HG02943 (cell line): Measurements from ENCODE around the gene LRRC3.
"Not testable (repeated sequence)": the region's sequence is repeated elsewhere in the genome, so short reads cannot be mapped to it uniquely, and the experiment has no call there.

Experiments
- ATAC-seq: cut with Tn5 transposase; IDR thresholded peaks from one replicate; pipeline ENCODE4 v1.9.1; 2021; ENCODE audit warnings: mild to moderate bottlenecking, low read depth, moderate library complexity; ENCODE audit not compliant: unreplicated experiment

LRRC3 gene

DNA sequence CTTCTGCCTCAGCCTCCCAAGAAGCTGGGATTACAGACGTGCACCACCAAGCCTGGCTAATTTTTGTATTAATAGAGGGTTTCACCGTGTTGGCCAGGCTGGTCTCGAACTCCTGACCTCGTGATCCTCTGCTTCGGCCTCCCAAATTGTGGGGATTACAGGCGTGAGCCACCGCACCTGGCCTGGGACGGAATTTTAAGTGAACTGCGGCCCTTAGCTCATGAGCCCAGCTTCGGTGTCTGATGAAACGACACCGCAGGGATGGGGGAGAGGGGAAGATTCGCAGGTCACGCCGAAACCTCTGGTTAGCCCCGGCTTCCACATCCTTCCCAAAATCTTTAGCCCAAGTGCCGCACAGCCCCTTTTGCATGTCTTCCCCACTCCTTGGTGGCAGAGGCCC lies 39.1 kb downstream of the LRRC3 start:
- ATAC-seq, result no peak

DNA sequence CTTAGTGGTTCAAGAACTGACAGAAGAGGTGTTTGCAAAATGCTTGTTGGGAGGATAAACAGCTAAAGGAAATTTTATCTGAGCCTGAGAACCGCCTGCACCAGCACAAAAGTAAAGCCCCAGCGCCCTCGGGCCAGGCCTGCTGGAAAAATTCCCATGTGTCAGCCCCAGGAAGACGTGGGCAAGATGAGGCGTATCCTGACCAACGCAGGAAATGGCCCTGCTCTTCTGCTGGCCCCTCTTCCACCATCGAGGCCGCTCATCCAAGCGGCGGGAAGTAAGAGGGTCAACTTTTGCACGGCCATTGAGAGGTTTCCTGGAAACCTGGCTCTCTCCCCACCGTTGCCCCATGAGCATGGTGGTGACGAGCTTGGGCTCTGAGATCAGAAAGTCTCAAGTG lies 39.6 kb downstream of the LRRC3 start:
- ATAC-seq, result no peak

DNA sequence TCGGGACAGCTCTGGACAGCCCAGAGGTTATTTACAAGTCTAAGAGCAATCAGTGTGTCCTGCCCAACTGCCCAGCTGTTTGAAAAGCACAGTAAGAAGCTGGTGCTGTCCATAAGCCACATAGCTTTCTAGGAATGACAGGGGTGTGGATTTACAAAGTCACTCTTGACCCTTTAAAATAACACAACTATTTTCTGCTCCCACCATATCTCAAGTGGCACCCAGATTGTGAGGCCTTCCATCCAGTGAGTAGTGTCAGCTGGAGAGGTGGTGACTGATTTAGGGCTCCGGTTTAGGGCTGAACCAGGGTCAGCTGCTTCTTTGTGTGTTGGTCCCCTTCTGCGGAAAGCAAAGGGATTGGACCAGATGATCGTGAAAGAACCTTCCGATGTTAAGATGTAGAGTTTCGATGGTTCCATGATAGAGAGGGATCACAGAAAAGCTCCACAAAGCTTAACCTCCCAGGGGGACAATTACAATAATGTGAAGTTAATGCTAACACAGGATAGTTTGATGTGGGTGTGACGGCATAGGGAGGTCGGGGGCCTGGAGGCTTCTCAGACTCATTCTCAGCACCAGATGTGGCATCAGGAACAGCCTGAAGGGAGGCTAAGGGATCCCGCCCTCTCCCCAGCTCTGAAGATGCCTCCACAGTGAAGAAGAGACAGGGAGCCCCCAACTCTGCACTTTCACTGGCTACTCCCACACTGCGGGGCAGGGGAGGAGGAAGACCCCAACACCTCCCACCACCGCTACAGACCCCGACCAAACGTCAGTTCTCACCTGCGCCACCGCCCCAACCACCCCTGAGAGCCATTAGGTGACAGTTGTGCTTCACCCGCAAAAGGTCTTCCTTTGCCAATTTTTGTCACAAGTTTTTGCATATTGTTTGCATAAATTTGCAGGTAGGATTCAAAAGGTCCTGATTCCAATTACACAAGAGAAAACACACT lies 40.6 kb downstream of the LRRC3 start:
- ATAC-seq, result no peak

DNA sequence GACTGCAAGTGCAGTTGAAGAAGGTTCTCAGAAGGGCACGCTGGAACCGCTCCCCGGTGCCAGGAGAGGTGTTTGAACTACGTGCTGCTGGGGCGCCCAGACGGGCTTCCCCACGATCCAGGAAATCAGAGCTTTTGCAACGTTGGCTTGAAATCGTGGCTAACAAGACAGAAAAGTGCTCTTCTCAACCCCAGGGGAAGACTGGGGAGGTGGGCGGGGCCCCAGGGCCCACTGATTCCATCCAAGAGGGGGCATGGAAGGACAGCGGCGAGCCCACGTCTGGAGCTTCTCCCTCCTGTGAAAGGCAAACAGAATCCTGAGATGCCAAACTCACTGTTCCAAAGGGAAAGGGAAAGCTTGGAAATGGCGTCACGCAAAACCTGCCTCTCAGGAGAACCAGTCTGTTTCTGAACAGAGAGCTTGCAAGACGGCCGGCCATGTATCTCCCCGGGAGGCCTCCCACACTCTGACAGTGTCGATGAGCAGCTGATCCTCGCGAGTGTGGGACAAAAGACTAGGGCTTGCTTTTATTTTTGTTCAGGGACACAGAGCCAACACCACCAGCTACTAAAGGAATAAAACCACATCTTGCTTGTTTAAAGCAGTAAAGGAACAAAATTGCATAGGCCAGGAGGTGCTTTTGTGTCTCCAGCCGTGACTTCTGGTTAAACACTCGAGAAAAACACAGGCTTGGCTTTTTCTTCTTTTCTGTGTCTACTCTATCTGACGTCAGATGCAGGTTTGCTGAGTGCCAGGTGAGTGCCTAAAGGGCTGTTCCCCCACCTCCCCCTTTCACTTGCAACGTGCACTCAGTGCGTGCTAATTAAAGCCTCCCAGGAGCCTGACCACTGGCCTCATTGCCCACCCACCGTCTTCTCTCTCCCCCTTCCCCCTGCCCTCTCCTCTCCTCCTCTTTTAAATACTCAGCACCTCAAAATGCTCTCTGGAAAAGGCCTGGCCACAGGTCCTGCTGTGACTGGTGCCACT lies 41.5 kb downstream of the LRRC3 start:
- no peak for ATAC-seq

DNA sequence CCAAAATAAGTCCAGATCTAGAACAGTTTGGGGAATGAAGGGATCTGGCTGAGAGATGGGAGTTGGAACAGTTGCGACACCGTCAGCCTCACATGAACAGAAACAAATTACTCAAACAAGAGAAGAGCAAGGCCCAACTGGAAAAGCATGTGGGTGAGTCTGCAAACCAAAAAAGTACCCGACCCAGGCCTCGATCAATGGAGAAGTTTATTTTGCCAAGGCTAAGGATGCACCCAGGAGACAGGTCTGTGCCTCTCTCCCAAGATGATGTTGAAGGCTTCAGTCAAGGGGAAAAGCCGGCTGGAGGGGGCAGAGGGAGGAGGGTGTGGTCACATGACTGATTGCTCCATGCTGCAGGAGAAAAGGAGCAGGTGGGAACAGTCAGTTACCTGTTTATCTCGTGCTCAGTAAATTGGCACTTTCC lies 42.4 kb downstream of the LRRC3 start:
- ATAC-seq, result no peak

DNA sequence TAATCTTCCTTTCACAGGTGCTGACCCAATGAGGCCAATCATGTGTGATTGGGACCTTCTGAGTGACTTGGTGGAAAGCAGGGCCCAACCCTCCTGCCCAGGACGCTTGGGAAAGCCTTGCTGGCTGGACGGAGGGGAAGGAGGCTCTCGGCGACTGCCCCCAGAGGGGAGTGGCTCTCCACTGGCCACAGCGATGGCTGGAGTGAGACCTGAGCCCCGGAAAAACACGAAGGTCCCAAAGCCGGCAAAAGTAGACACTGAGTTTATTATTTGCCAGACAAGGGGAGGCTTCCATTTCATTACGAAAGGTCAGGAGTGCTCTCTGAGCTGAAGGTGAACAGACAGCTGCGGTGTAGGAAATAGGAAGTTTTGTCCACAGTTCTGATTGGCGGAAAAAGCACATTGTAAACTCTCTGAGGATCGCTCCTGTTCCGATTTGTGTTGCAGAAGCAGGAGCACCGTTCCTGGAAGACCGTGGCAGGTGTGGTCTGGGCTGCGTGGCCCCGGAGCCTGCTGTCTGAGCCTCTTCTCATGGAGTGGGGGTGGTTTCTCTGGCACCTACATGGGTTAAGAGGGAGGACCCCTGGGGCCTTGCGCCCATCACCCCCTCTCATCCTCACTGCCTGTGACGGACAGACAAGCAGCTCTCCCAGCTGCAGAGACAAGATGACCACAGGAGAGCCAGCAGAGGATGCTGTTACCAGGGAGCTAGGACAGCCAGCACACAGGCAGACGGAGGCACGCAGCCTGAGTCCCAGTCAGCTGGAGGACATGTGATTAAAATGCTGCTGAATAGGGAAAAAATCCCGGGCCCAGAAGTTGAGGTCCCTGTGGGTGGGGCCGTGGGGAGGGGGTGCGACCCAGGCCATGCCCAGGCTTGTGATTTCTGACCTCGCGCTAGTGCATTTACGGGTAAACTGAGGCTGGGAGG lies 43.2 kb downstream of the LRRC3 start:
- no peak for ATAC-seq

DNA sequence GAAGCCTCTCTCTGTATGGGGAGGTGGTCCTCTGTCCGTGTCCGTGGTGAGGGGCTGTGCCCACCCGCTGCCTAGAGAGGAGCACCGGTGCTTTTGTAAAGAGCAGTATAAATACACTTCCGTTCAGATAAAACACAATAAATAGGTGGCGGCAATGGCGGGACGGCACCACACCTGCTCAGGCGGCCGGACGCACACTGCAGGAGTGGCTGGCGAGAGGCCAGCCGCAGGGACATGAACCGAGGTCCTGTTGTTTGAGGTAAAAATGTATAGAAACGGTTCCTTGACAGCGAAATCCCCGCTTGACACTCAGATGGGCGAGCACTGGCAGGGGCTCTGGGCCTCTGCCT lies 43.9 kb downstream of the LRRC3 start:
- no peak for ATAC-seq

DNA sequence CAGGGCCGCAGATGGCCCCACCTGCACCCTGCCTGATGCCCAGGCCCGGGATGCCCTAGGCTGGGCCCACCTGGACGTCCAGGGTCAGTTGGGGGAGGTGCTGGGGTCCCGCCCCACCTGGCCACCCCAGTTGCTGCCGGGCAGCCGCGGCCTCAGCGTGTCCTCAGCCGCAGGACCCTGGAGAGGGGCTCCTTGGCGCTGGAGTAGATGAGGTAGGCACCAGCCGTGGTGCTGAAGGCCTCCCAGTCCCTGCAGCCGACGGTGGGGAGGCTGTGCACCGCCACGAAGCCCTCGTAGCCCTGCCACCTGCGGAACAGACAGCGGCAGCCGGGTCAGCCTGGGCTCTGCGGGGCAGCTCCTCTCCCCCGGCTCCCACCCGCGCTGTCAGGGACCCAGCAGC lies 44.3 kb downstream of the LRRC3 start:
- no peak for ATAC-seq

DNA sequence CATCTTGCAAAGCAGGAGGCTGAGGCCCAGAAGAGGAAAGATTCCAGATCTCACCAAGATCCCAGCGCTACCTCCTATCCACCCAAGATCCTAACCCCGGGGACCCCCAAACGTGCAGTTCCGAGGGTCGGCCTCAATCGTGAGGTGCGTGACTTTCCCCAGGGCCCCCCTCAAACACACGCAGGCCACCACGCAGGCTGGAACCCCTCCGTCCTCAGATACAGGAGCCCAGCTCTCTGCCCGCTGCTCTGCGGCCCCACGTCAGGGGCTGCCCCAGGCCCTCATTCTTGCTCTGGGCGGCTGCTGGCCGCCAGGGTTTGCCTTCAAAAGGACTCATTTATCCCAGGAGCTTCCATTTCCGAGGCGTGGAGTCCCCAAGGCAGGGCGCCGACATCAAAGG lies 44.8 kb downstream of the LRRC3 start:
- no peak for ATAC-seq

DNA sequence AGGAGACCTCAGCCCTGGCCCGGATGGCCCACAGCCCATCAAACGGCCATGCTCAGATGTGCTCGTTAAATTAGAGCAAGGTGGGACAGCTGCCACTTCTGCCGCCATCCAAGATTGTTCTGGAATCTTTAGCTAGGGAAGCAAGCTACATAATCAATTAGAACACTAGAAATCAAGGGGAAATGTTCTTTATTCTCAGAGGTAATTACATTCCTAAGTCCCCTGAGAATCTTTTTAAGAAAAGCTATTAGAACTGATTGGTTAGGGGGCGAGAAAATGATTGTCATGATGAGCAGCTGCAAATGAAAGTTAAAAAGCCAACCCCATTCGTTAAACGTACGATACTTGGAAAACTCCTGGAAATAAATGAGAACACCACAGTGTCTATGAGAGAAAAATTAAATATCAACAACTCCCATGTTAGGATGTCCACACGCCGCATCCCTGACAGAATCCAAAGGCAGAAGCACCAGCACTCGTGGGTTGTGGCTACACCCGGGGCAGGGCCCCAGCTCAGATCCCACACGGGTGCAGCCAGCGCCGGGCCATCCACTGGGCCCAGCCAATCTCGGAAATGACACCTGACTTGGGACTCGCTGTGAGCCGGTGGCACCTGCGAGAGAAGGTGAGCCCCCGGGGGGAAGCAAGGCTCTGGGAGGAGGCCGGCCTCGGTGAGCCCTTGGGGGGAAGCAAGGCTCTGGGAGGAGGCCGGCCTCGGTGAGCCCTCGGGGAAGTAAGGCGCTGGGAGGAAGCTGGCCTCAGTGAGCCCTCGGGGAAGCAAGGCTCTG lies 47.1 kb downstream of the LRRC3 start:
- no peak for ATAC-seq

DNA sequence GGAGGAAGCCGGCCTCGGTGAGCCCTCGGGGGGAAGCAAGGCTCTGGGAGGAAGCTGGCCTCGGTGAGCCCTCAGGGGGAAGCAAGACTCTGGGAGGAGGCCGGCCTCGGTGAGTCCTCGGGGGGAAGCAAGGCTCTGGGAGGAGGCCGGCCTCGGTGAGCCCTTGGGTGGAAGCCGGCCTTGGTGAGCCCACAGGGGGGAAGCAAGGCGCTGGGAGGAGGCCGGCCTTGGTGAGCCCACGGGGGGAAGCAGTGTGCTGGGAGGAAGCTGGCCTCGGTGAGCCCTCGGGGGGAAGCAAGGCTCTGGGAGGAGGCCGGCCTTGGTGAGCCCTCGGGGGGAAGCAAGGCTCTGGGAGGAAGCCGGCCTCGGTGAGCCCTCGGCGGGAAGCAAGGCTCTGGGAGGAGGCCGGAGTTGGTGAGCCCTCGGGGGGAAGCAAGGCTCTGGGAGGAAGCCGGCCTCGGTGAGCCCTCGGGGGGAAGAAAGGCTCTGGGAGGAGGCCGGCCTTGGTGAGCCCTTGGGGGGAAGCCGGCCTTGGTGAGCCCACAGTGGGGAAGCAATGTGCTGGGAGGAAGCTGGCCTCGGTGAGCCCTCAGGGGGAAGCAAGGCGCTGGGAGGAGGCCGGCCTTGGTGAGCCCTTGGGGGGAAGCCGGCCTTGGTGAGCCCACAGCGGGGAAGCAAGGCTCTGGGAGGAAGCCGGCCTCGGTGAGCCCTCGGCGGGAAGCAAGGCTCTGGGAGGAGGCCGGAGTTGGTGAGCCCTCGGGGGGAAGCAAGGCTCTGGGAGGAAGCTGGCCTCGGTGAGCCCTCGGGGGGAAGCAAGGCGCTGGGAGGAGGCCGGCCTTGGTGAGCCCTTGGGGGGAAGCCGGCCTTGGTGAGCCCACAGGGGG lies 47.9 kb downstream of the LRRC3 start:
- ATAC-seq, result not testable (repeated sequence)

DNA sequence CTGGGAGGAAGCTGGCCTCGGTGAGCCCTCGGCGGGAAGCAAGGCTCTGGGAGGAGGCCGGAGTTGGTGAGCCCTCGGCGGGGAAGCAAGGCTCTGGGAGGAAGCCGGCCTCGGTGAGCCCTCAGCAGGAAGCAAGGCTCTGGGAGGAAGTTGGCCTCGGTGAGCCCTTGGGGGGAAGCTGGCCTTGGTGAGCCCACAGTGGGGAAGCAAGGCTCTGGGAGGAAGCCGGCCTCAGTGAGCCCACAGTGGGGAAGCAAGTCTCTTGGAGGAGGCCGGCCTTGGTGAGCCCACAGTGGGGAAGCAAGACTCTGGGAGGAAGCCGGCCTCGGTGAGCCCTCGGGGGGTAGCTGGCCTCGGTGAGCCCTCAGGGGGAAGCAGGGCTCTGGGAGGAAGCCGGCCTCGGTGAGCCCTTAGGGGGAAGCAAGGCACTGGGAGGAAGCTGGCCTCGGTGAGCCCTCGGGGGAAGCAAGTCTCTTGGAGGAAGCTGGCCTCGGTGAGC lies 48.6 kb downstream of the LRRC3 start:
- no peak for ATAC-seq

DNA sequence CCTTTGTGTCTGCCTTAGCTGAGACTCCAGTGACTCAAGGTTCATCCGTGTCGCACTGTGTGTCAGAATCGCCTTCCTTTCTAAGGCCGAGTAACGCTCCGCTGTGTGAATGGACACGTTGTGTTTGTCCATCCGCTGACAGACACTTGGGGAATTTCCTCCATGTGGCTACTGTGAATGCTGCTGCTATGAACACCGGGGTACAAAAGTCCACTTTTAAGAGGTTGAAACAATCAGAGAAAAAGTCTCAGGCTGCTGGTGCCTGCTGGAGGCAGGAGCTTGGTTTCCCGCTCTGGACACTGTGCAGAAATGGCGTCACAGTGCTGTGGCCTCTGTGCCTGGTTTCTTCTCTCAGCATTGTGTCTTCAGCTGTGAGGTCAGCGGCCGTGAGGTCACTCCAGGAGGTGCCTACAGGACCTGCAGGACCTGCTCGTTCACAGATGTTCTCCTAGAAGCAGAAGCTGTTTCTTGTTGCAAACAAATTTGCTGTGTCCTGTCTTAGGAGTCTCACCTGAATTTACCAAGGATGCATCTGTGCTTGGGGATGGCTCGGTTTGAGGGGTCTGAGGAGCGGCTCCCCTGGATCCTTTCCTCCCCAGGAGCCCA lies 50.5 kb downstream of the LRRC3 start:
- ATAC-seq, result no peak

DNA sequence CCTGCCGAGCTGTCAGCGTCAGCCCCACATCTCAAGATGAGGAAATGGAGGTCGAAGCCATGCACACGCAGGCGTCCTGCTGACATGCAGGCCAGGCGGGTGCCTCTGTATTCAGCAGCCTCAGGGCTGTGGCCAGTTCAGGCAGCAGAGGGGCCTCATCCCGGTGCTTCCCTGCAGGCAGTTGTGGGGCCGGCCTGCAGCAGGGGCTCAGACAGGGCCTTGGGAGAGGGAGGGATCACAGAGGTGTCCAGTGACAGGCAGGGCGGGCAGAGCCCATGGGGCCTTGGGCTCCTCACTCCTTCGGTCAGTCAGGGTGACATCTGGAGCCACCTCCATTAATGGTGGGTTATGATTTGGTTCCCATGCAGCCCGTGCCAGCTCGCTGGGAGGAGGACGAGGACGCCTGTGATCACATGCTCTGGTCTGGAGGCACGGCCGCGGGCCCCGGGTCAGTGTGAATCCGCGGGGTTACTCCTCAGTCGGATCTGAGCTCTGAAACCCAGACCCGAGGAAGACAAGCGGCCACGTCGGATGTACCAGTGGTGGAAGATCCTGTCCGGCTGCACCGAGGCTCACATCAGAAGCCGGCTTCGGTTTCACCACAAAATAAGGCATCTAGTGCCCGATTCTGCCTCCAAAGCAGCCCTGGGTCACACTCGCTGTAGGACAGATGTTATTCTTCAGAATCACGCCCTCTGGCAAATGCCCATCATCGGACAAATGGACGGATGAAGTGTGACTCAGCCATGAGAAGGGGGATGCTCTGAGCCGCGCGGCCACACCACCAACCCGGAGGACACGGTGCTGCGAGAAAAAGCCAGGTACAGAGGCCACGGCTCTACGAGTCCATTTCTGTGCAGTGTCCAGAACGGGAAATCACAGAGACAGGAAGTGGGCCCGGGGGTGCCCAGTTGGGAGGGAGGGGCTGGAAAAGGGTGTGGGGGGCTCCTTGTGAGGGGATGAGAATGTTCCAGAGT lies 51.3 kb downstream of the LRRC3 start:
- ATAC-seq, result no peak

DNA sequence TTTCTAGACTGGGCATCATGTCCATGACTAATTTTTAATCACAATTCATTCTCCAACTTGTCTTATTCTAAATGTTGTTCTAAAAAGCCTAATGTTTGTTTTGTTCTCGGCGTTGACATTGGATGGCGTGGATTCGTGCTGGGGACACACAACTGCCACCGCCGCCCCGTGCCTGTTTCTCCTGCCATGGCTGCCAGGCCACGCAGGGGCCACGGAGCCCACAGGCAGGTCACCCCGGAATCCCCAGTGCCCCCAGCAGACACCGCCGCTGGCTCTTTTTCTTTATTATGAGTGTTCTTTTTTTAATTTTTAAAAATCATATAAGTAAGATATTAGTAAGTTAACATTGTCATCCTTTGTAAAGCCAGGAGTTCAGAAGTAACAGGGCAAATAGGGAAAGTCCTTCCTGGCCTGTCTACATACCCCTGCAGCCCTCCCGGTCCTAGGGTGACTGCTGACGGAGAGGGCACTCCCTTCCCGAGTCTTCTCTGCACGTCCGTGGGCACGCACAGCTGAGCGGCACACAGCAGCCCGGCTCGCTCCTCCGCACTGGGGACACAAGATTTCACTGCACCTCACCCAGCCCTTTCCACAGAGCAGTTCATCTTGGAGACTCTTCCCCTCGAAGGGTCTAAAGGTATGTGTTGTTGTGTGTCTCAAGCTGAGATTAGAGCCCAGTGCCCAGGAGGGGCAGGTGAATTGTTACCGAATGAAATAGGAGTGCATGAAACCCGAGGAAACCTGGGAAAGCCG lies 52.5 kb downstream of the LRRC3 start:
- ATAC-seq, result no peak

DNA sequence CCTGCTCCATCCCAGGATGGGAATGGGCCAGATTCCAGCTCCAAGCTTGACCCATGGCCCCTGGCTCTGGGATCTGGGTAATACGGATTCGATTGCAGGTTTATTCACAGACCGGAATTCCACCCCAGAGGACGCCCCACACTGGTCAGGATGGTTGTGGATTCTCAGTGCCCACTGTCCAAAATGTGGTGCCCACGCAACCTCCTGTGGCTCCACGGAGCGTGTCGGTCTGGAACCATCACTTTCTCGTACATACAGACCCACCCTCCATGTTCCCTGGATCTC lies 53.1 kb downstream of the LRRC3 start:
- no peak for ATAC-seq
